Uterus (tissue), 4 donors: ENCODE results near the gene TUBB3. TPM values are rescaled to one million over a fixed set of nuclear protein-coding genes. Genes with fewer than 3 reads are reported as not detected.

Experiments
- DNase-seq, 2 donors: peaks; one replicate each; pipeline ENCODE4 v3.0.0-alpha.2; 2019 to 2020
- H3K27ac ChIP-seq, 2 donors: fragments of 200-600 bp; sonication (generic); 1 replicate in 1 of 2; 2 replicates in 1 of 2; pipeline ENCODE4 v1.5.1; 2016 to 2018
- H3K27me3 ChIP-seq, 2 donors: fragments of 200-600 bp; sonication (generic); one replicate each; pipeline ENCODE4 v1.5.1; 2018 to 2019; ENCODE audit warnings: control low read depth in 1 of 2
- H3K36me3 ChIP-seq, 2 donors: fragments of 200-600 bp; sonication (generic); one replicate each; pipeline ENCODE4 v1.5.1; 2019; ENCODE audit warnings: control low read depth in 1 of 2
- H3K4me1 ChIP-seq, 2 donors: fragments of 200-600 bp; sonication (generic); one replicate each; pipeline ENCODE4 v1.5.1; 2018 to 2019; ENCODE audit warnings: control low read depth in 1 of 2
- H3K4me3 ChIP-seq, 2 donors: fragments of 200-600 bp; sonication (generic); 1 replicate in 1 of 2; 2 replicates in 1 of 2; pipeline ENCODE4 v1.5.1; 2018 to 2019; ENCODE audit warnings: mild to moderate bottlenecking in 1 of 2
- H3K9me3 ChIP-seq, 2 donors: fragments of 200-600 bp; sonication (generic); one replicate each; pipeline ENCODE4 v1.5.1; 2019; ENCODE audit warnings: control low read depth in 1 of 2
- CTCF ChIP-seq, 4 experiments: fragments of 200-600 bp in 2 of 4; fragments of 450-650 bp in 2 of 4; sonication (generic) in 2 of 4; IDR thresholded peaks; one replicate each; pipeline ENCODE4 v1.5.1; 2016 to 2019; ENCODE audit warnings: antibody characterized with exemption in 4 of 4, mild to moderate bottlenecking in 2 of 4, moderate library complexity in 1 of 4
- POLR2A ChIP-seq, 2 donors: fragments of 450-650 bp; IDR thresholded peaks; one replicate each; pipeline ENCODE4 v1.6.1; 2016; ENCODE audit warnings: antibody characterized with exemption in 2 of 2, mild to moderate bottlenecking in 1 of 2, moderate library complexity in 1 of 2
- intact Hi-C: fragments of 100-400 bp; cut with DNase I; formaldehyde crosslinking; loops from one replicate; pipeline ENCODE4 v1.15.1; 2023; ENCODE audit warnings: low total_unique reads
- total RNA-seq, 4 donors: library from RNA; depleted of rRNA in 3 of 4; stranded (reverse); fragments of >200 nt in 3 of 4; gene quantifications; one replicate each; pipeline versions ENCODE4 v1.1.0 to v1.2.4, GENCODE V29; 2014 to 2023
- donor health status: DM: yes; HTN: yes; CAD: no.

The TUBB3 gene
- total RNA-seq, 4 donors from 2014 or later: 0.88 to 28.6 TPM; not detected in 2

GRCh38 chr16:89915303-89916232, 7.6 kb upstream of the TUBB3 start:
- H3K36me3 ChIP-seq: no peaks in the 10 kb centered on the region
- peaks cover 3 to 12% of the 10 kb centered on the region in 2 donors for H3K4me1 ChIP-seq
- intact Hi-C loops: no loop called here
- no peak overlapping the region for H3K4me3 ChIP-seq
- no peak for DNase-seq
- TF ChIP-seq POLR2A (IDR thresholded peaks at IDR 0.05): no peak
- TF ChIP-seq CTCF (IDR thresholded peaks at IDR 0.05): no peak
- no peaks in the 10 kb centered on the region for H3K27me3 ChIP-seq
- no peak overlapping the region for H3K27ac ChIP-seq
- no peaks in the 10 kb centered on the region for H3K9me3 ChIP-seq

- no peaks in the 10 kb centered on the region for H3K36me3 ChIP-seq
- TF ChIP-seq POLR2A (IDR thresholded peaks at IDR 0.05): peak in 1 of 2 donors; percentile 15
- TF ChIP-seq CTCF (IDR thresholded peaks at IDR 0.05): no peak
- DNase-seq: peak; percentile 56 to 60
- H3K9me3 ChIP-seq: no peaks in the 10 kb centered on the region
- no peak overlapping the region for H3K27ac ChIP-seq
- H3K4me1 ChIP-seq: peaks cover 3 to 24% of the 10 kb centered on the region in 2 donors
- H3K27me3 ChIP-seq: no peaks in the 10 kb centered on the region
- peak overlapping the region; percentile 15 to 26 for H3K4me3 ChIP-seq
- intact Hi-C loops: no loop called here
Measured at GRCh38 chr16:89917773-89918452, 5.2 kb upstream of the TUBB3 start.

GRCh38 chr16:89918453-89919347, 4.4 kb upstream of the TUBB3 start, which contains the start of gene MC1R:
MC1R (plus strand) TSS chr16:89918862; CDS start chr16:89919259, 397 bp downstream.
- Histone ChIP-seq H3K9me3 (no peaks in the 10 kb centered on the region), H3K36me3 (no peaks in the 10 kb centered on the region), H3K4me1 (peaks cover 3 to 31% of the 10 kb centered on the region in 2 donors), H3K4me3 (peak within 1 kb of the TSS; percentile 15 to 26), H3K27me3 (peaks cover 0 to 5% of the 10 kb centered on the region in 2 donors), H3K27ac (no peak within 1 kb of the TSS)
- no peak for DNase-seq
- TF ChIP-seq CTCF (IDR thresholded peaks at IDR 0.05): peak in 3 of 4 experiments; percentile 18 to 46 (median 27)
- no peak for TF ChIP-seq POLR2A (IDR thresholded peaks at IDR 0.05)
- intact Hi-C loops: no loop called here

- intact Hi-C loops: no loop called here
- H3K36me3 ChIP-seq: no peaks in the 10 kb centered on the region
- H3K4me1 ChIP-seq: peaks cover 3 to 41% of the 10 kb centered on the region in 2 donors
- H3K4me3 ChIP-seq: no peak overlapping the region
- no peak for TF ChIP-seq POLR2A (IDR thresholded peaks at IDR 0.05)
- no peak for TF ChIP-seq CTCF (IDR thresholded peaks at IDR 0.05)
- no peak overlapping the region for H3K27ac ChIP-seq
- H3K27me3 ChIP-seq: peaks cover 0 to 12% of the 10 kb centered on the region in 2 donors
- no peak for DNase-seq
- H3K9me3 ChIP-seq: no peaks in the 10 kb centered on the region
Measured at GRCh38 chr16:89919535-89920406, 3.4 kb upstream of the TUBB3 start.
